Activated naive CD8-positive, alpha-beta T cell treated with anti-CD3 and anti-CD28 coated beads, Interleukin-2, amount 50 U/mL, for 16 hours (primary cell): ENCODE data around the gene IQCN.

Experiments used
- DNase-seq: peaks from one replicate; pipeline ENCODE4 v3.0.0-alpha.2; 2020; ENCODE audit warnings: low read depth, low spot score

IQCN gene

DNA sequence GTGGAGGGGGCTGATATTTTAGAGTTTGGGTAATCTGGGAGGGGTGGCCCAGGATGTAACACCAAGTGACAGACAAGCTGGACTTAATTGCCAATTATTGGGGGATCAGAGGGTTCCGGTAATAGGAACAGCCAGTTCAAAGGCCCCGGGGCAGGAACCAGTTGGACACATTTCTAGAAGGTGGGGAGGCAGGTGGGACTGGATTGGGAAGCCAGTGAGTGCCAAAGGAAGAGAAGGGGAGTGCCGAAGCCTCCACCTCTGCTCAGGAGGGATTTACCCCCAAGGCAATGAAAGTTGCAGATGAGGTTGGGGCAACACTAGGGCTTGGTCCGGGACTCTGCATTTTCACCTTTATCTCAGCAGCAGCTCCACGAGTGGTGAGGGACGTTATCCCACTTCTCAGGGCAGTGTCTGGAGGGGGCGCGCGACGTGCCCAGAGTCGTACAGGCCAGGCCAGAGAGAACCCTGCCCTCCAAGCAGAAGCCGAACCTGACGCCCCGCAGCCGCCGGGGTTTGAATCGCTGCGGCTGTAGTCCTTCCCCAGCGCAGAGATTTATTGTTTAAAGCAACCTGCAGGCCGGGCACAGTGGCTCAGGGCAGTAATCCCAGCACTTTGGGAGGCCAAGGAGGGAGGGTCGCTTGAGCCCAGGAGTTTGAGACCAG, 12.9 kb upstream of the IQCN start:
- DNase-seq = no peak

DNA sequence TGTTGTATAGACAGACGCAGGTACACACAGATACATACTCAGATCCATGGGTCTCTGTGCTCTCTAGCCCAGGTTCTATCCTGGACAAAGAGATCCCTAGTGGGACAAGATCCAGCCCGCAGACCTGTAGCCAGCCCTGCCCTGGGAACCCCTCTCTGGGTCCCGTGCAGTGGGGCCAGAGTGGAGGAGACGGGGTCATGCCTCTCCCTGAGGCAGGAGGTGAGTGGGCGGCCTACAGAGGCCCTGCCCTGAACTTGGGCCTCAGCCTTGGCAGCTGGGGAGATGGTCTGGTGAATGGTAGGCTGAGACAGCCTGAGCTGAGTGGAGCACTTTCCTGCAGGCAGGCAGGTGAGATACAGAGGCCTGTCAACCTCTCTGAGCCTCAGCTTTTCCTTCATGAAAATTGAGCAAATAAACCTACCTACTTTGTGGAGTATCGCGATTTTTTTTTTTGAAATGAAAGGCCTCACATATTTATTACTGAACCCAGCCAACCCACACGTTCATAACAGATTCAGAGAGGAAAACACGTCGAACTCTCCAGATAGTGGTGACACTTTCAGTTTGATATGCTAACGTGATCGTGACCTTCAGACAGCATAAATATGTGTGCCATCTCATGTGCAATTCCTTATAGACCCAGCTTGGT, 10.6 kb upstream of the IQCN start:
- no peak for DNase-seq

DNA sequence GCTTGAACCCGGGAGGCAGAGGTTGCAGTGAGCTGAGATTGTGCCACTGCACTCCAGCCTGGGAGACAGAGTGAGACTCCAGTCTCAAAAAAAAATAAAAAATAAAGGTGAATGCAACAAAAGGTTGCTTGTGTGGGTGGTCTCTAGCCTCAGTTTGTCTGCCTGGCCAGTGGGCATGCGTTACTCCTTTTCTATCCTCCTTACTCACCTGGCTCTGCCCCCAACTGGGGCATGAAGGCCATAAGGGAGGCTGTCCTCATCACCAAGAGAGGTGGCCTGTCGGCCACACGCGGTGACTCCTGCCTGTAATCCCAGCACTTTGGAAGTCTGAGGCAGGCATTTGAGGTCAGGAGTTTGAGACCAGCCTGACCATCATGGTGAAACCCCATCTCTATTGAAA, 9.1 kb upstream of the IQCN start:
- no peak for DNase-seq

DNA sequence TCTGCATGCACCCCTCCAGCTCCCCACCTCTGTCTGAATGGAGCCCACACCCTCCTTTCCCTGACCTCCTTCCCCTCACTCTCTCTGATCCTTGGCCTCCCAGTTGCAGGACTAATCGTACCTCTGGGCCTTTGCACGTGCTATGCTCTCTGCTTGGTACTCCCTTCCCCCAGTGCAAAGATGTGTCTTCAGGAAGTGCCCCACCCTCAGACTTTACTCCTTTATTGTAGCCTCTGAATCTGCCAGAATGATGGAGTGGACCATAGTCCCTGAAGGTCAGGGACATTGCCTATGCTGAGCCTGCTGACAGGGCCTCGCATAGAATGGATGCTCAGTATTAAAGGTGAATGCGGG, 8.5 kb upstream of the IQCN start:
- DNase-seq = no peak

DNA sequence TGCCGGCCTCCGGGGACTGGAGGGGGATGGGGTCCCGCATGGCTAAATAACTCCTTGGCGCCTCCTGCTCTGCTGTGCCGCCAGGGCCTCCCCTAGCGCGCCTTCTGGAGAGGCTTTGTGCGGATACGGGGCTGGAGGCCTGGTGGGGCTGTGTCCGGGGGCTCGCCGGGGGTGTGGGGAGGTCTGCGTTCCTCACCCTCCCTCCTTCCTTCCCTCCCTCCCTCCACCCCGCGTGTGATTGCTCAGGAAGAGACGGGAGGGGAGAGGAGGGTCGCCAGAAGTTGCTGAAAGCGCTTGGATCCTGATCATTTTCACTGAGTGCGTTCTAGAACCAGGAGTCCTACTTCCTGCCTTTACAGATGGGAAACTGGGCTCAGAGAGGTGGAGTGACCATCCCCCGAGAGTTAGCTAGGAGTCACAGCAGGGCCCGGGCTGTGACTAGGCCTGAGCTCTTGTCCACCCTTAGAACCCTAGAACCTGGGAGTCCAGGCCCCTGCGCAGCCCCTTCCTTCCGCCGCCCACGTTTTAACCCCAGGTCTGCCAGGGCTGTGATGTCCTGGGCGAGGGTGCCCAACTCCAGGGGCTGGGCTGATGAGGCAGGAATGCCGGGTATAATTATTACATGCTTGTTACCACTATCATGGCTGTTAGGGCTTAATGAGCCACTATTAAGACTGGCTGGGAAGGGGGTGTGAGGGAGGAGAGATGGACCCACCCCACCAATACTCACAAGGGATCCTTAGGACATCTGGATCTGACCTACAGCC, 8.0 kb upstream of the IQCN start:
- DNase-seq = no peak

DNA sequence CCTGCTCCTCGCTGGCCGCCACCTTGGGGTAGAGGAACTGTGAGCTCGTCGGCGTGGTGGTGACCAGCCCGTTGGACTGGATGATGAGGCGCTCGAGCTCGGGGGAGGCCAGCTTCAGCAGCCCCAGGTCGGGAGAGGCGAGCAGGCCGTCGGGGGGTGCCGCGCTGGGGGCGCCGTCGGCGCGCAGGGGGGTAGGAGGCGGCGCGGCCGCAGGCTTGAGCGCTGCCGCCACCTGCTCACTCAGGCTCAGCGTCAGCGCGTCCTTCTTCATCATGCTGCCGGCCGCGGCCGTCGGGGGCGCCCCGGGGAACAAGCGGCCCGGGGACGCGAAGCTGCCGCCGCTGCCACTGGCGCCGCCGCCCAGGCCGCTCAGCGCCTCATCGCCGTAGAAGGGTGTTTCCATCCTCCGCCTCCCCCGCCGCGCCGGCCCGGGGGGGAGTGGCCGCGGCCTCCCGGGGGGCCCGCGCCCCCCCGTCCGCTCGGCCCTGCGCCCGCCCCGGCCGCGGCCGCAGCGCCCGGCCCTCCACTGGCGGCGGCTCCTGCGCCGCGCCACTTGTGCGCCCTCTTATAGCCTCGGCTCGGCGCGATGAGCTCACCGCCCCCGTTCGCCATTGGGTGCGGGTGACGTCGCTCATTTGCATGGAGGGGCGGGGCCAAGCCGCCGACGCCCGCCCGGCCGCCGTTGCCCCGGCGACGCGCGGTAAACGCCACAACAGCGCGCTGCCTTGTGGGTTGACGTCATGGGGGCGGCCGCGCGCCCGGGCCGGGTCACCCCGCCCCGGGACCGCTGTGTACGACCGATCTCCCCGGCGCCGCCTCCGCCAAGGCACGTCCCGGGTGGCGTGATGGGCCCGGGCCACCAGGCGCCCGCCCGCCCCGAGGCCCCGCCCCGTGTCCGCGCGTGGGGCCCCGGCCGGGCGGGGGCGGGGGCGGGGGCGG, 7.1 kb upstream of the IQCN start, which contains the start of gene JUND:
Gene JUND (minus strand): TSS at position 541 of the 939 bp plus-strand sequence. CDS start 138 bp downstream, at position 403.
- peak; percentile 91 for DNase-seq

DNA sequence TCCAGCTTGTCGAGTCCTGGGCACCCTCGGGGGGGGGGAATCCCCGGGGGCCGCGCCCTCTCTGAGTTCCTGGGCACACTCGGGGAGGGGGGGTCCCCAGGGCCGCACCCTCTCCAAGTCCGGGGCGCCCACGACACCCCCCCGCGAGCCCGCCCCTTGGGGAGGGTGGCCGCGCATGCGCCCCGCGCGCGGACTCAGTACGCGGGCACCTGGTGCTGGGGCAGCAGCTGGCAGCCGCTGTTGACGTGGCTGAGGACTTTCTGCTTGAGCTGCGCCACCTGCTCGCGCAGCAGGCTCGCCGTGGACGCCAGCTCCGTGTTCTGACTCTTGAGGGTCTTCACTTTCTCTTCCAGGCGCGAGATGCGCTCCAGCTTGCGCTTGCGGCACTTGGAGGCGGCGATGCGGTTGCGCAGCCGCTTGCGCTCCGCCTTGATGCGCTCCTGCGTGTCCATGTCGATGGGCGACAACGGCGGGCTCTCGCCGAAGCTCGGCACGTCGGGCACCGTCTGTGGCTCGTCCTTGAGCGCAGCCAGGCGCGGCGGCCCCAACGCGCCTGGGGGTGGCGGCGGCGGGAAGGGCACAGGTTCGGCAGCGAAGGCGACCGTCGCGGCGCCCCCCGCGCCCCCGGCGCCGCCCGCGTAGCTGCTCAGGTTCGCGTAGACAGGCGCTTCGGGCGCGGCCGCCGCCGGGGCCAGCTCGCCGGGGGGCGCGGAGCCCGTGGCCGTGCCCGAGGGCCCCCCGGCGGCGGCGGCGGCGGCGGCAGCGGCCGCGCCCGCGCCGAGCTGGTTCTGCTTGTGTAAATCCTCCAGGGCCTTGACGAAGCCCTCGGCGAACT, 6.2 kb upstream of the IQCN start:
- DNase-seq = peak; percentile 47

DNA sequence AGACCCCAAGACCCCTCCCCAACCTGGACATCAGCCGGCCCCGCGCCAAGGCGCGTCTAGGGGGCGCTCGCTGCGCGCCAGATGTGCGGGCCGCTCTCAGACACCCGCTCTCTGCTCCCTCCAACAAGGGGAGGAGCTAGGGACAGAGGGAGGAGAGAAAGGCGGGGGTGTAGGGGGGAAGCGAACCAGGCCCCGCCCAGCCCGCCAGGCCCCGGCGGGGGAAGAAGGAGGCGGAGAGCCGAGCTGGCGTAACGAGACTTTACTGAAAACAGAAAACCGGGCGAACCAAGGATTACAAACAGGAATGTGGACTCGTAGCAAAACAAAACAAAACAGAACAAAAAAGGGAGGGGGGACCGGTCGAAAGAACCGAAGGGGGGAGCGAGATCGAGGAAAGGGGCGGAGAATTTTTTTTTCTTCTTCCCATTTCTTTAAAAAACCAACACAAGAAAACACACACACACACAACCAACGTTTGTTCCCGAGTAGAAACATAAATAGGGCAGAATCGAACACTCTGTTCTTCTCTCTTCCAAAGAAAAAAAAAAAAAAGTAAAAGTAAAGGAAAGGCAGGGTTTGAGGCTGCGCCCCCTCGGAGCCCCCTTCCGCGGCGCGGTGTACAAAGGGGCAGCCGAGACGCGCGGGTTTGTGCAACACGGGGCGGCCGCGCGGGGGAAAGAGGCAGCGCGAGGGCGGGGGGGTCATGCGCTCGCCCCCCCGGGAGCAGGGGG, 5.4 kb upstream of the IQCN start:
- peak; percentile 80 for DNase-seq

DNA sequence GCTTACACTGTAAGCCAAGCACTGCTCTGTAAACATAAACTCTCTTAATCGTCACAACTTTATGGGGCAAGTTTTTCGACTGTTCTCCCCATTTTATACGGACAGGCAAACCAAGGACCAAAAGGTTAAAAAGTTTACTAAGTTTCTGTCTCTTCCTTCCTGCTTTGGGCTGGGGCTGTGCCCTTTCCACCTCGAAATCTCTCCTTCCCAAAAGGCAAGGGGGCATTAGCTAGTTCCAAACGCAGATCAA, 4.9 kb upstream of the IQCN start:
- DNase-seq = no peak

DNA sequence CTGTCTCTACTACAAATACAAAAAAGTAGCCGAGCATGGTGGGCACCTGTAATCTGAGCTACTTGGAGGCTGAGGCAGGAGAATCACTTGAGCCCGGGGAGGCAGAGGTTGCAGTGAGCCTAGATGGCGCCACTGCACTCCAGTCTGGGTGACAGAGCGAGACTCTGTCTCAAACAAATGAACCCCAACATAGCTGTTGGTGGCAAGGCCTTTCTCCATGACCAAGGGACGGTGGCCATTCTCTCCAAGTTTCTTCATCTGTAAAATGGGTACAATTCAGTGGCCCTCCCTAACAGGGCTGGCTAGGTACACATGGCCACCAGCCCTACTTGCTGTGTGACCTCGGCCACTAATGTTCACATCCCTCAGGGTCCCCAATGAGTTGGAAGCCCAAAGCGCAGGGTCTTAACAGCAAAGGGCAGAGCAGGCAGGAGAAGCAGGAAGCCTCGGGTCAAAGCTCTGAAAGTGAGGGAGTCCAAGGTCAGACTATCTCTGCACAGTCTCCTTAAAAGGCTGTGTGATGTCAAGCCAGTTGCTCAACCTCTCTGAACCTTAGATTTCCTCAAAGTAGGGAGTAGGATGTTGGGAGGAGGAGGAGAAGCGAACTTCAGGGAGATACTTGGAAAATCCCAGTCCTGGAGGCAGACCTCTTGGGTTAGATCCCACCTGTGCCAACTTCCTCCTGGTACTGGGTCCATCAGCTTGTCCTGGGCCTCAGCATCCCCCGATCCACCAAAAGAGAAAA, 4.4 kb upstream of the IQCN start:
- no peak for DNase-seq

DNA sequence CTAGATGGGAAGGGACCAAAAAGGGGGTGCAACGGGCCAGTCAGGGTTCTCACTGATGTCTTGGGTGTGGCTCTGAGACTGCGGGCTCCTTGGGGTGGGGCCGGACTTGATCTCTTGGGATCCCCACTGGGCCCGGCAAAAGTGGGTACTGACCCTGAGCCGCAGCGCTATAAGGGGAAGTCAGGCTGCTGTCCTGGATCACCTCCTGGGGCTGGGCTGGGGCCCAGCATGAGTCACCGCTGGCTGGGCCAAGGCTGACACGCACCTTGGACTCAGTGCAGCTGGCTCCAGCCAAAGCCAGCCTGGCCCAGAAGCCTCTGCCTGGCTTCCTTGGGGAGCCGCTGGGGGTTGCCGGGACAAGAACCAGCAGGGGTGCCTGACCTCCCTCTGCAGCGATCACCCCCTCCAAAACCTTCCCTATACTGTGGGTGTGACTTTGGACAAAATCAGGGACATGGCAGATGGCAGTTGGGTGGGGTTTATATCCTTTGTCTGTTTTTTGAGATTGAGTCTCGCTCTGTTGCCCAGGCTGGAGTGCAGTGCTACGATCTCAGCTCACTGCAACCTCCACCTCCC, 617 bp upstream of the IQCN start:
- DNase-seq = no peak

DNA sequence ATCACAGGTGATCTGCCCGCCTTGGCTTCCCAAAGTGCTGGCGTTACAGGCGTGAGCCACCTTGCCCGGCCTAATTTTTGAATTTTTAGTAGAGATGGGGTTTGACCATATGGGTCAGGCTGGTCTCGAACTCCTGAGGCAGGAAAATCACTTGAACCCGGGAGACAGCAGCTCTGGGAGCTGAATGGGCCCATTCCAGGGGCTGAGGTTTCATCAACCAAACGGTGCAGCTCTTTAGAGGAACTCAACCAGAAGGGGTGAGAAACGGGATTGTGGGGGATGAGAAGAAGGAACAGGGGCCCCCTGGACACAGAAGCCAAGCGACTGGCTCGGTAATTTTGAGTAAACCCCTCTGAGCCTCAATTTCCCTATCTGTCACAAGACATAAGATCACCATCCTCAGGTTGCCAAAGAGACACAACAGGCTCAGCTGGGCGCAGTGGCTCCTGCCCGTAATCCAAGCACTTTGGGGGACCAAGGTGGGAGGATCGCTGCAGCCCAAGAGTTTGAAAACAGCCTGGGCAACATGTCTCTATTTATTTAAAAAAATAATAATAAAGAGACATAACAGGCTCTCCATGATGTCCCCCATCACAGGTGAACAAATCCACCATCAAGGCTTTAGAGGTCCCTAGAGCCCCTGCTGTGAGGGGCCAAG, 562 bp downstream of the IQCN start:
- no peak for DNase-seq

DNA sequence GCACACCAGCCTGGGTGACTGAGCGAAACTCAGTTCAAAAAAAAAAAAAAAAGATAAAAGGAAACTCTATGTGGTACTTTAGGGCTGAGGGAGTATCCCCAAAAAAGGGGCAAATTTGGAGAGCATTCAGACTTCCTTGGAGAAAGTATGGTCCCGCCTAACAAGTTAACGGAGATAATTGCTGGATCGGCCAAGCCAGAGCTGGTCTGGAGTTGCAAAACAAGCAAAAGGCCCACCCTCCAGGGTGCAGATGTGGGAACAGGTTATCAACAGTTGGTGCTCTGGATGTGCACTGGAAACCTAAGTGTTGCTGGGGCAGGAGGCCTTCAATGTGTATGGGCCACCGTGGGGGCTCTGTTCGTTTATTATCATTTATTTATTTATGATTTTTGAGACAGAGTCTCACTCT, 2.8 kb downstream of the IQCN start:
- no peak for DNase-seq

DNA sequence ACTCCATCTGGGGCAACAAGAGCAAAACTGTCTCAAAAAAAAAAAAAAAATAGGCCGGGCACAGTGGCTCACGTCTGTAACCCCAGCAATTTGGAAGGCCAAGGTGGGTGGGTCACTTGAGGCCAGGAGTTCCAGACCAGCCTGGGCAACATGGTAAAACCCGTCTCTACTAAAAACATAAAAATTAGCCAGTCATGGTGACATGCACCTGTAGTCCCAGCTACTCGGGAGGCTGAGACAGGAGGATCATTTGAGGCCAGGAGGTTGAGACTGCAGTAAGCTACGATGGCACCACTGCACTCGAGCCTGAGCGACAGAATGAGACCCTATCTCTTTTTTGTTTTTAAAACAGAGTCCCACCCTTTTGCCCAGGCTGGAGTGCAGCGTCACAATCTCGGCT, 3.9 kb downstream of the IQCN start:
- DNase-seq = no peak

DNA sequence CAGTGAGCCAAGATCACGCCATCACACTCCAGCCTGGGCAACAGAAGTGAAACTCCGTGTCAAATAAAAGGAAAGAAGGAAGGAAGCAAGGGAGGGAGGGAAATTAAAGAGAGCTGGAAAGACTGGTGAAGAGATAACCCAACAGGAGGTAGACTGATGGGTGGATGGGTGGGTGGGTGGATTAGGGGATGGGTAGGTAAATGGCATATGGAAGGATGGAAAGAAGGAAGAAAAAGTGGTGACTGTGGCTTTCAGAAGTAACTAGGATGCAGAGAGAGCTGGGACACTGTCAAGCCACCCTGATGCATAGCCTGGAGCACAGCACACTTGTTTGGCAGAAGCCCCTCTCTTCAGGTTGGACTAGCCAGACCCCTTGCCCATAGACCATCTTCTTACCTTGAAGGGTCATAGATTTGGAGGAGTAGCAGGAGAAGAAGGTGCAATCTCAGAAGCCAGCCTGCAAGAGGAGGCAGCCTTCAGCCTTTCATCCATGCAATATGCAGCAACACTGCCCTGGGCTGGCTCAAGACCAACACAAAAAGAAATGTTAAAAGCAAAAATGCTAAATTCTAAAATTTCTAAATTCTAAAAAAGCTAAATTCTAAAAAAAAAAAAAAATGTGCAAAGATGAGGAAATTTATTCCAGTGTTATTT, 5.1 kb downstream of the IQCN start:
- no peak for DNase-seq

DNA sequence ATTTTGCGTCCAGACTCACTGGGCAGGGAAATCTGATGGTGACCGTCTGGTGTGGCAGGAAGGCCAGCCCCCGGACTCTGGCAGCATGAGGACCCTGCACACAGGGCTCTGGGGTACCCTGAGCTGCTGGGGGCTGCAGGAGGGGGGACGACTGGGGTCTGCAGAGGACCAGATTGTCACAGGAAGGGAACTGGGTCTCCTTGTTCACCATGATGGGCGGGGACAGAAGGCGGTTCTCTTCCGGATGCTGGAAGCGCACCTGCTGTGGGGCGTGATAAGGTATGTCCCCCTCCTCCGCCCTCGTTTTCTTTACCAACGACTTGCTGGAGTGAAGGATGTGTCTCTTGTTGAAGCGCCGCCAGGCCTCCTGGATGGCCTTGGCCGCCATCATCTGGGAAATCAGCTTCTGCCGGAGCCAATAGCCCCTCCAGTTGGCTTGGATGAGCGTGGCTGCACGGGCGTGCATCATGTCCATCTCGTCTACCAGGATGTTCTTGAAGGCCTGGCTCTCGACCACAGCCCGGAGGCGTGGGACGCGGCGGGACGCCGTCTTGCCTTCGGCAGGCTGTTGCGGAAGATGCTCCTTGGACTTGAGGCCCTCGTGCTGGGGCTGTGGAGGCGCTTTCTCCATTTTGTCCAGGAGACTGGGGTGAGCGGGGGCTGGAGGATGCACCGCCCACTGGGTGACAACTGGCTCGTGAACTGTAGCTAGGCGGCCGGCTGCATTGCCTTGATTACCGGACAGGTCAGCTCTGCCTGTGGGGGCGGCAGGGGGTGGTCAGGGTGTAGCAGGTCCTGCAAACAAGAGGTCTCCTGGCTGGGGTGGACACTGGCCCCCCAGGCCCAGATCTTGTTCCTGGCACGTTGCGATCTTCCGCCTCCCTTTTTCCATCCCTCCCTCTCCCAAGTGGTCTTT, 7.2 kb downstream of the IQCN start:
- no peak for DNase-seq

DNA sequence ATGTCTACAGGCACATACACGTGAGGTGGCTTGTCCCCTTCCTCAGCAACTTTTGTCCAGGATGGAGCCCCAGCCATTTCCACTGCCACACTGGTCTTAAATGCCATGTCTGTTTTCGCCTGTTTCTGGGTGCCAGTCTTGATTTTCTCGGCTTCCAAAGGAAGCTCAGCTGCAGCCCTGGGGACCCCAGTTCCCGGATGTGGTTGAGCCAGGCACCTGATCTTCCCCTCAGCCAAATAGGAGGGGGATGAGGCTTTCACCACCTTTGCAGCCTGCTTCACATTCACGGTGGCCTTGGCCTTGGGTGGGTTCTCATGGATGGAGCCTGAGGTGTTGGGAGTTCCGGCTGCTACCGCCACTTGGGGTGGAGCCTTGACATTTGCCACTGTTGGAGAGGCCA, 8.7 kb downstream of the IQCN start:
- no peak for DNase-seq
